A673 (cell line): ENCODE results near the gene SDK1. TPM values are rescaled to one million over a fixed set of nuclear protein-coding genes. Genes with fewer than 3 reads are reported as not detected.

Experiments
- BruUV-seq: library from RNA; stranded (reverse); fragments of 400-500 nt; replicated peaks from 2 replicates; lab custom pipeline; 2021; lab: Mats Ljungman, UMichigan
- CTCF ChIA-PET: fragments of 300-600 bp; sonication (Branson Sonifier 250); formaldehyde crosslinking; loops from one replicate; lab custom pipeline; 2022; ENCODE audit warnings: antibody characterized with exemption; lab: Charles Lee
- POLR2A ChIA-PET: fragments of 300-600 bp; sonication (Branson Sonifier 250); formaldehyde crosslinking; loops from one replicate; lab custom pipeline; 2022; ENCODE audit warnings: antibody characterized with exemption; ENCODE audit not compliant: low non-redundant PET; lab: Charles Lee
- DNase-seq: peaks from one replicate; pipeline ENCODE4 v3.0.0-alpha.2; 2015; ENCODE audit warnings: low spot score
- H3K27ac ChIP-seq: fragments of 200-600 bp; sonication (generic); 2 replicates; pipeline ENCODE4 v1.5.1; 2016; ENCODE audit warnings: mixed run types, low read depth, mild to moderate bottlenecking, mixed read lengths, antibody characterized with exemption, low read length; ENCODE audit not compliant: poor library complexity, severe bottlenecking
- H3K27me3 ChIP-seq: fragments of 200-600 bp; sonication (generic); replicated peaks from 2 replicates; pipeline ENCODE4 v1.6.1; 2017; ENCODE audit warnings: mixed run types, low read depth, mild to moderate bottlenecking, mixed read lengths, antibody characterized with exemption, low read length; ENCODE audit not compliant: insufficient read depth, poor library complexity
- H3K36me3 ChIP-seq: fragments of 200-600 bp; sonication (generic); 2 replicates; pipeline ENCODE4 v1.6.1; 2016; ENCODE audit warnings: mixed run types, mild to moderate bottlenecking, mixed read lengths, antibody characterized with exemption, low read length; ENCODE audit not compliant: insufficient read depth, poor library complexity, severe bottlenecking
- H3K4me1 ChIP-seq: fragments of 200-600 bp; sonication (generic); 2 replicates; pipeline ENCODE4 v1.6.1; 2017; ENCODE audit warnings: mixed run types, mild to moderate bottlenecking, mixed read lengths, antibody characterized with exemption, low read length; ENCODE audit not compliant: insufficient read depth, poor library complexity, severe bottlenecking
- H3K4me3 ChIP-seq: fragments of 200-600 bp; sonication (generic); 2 replicates; pipeline ENCODE4 v1.5.1; 2016; ENCODE audit warnings: low read depth, mixed run types, mild to moderate bottlenecking, mixed read lengths, low read length; ENCODE audit not compliant: poor library complexity, severe bottlenecking
- H3K9me3 ChIP-seq: fragments of 200-600 bp; sonication (generic); 2 replicates; pipeline ENCODE4 v1.6.1; 2016; ENCODE audit warnings: mixed run types, low read depth, mild to moderate bottlenecking, mixed read lengths, antibody characterized with exemption, low read length; ENCODE audit not compliant: poor library complexity, severe bottlenecking
- CTCF ChIP-seq: fragments of 300-800, 200-600 bp; sonication (generic); conservative IDR thresholded peaks from 2 replicates; pipeline ENCODE4 v1.5.1; 2017; ENCODE audit warnings: low read depth, mild to moderate bottlenecking, antibody characterized with exemption, low read length, moderate library complexity, mixed read lengths
- EZH2 ChIP-seq: fragments of 200-600 bp; sonication (generic); IDR thresholded peaks from 2 replicates; pipeline ENCODE4 v1.6.1; 2017; ENCODE audit warnings: borderline replicate concordance, low read depth, mild to moderate bottlenecking, mixed read lengths, antibody characterized with exemption, low read length; ENCODE audit not compliant: poor library complexity, severe bottlenecking
- intact Hi-C: fragments of 100-400 bp; cut with micrococcal nuclease; formaldehyde crosslinking; loops from one replicate; pipeline ENCODE4 v1.10.0; 2022; ENCODE audit not compliant: unreplicated experiment
- total RNA-seq: library from RNA; stranded (reverse); gene quantifications from 2 replicates; pipeline ENCODE4 v1.2.3, GENCODE V29; 2021

The SDK1 gene
- total RNA-seq, 1 experiment from 2014 or later: 14.7 TPM

GRCh38 chr7:3440509-3440908 is 139.5 kb downstream of the SDK1 start:
- Histone ChIP-seq H3K4me3 (no peak overlapping the region), H3K9me3 (no peaks in the 10 kb centered on the region), H3K27me3 (no peaks in the 10 kb centered on the region), H3K27ac (no peak overlapping the region), H3K36me3 (no peaks in the 10 kb centered on the region), H3K4me1 (peaks cover 40% of the 10 kb centered on the region)
- DNase-seq: no peak
- BruUV-seq: no TSS peak
- ChIA-PET POLR2A (no interaction called here), CTCF (no interaction called here)
- TF ChIP-seq EZH2 (no peak), CTCF (no peak)
- intact Hi-C loops: no loop called here

GRCh38 chr7:3443716-3444115 is 142.7 kb downstream of the SDK1 start:
- CTCF ChIA-PET: no interaction called here
- DNase-seq: no peak
- Histone ChIP-seq H3K4me1 (peaks cover 12% of the 10 kb centered on the region), H3K4me3 (no peak overlapping the region), H3K27me3 (no peaks in the 10 kb centered on the region), H3K27ac (no peak overlapping the region), H3K36me3 (no peaks in the 10 kb centered on the region), H3K9me3 (peaks cover 4% of the 10 kb centered on the region)
- BruUV-seq: no TSS peak
- TF ChIP-seq CTCF (no peak), EZH2 (no peak)
- intact Hi-C loops: no loop called here
- POLR2A ChIA-PET: no interaction called here

GRCh38 chr7:3446786-3447185 is 145.7 kb downstream of the SDK1 start:
- ChIA-PET POLR2A (no interaction called here), CTCF (no interaction called here)
- no TSS peak for BruUV-seq
- intact Hi-C loops: no loop called here
- Histone ChIP-seq H3K36me3 (no peaks in the 10 kb centered on the region), H3K27ac (no peak overlapping the region), H3K4me1 (no peaks in the 10 kb centered on the region), H3K4me3 (no peak overlapping the region), H3K9me3 (peaks cover 4% of the 10 kb centered on the region), H3K27me3 (no peaks in the 10 kb centered on the region)
- DNase-seq: no peak
- TF ChIP-seq CTCF (no peak), EZH2 (no peak)
